Upper lobe of left lung (tissue), 4 donors: Measurements from ENCODE around the gene ADAMTS12.
"Not testable (repeated sequence)": the region's sequence is repeated elsewhere in the genome, so short reads cannot be mapped to it uniquely, and the experiment has no call there.

ENCODE experiments used
- CTCF ChIP-seq, 6 experiments: fragments of 450-650 bp in 4 of 6; fragments of 200-600 bp in 2 of 6; sonication (generic) in 2 of 6; IDR thresholded peaks; one replicate each; pipeline ENCODE4 v1.5.1; 2016 to 2019; ENCODE audit warnings: antibody characterized with exemption in 6 of 6
- EP300 ChIP-seq, 4 donors: sonication (generic); formaldehyde crosslinking; IDR thresholded peaks; one replicate each; pipeline ENCODE4 v1.5.1; 2017; ENCODE audit warnings: antibody characterized with exemption in 4 of 4, control low read depth in 2 of 4
- POLR2AphosphoS5 ChIP-seq, 2 donors: sonication (generic); formaldehyde crosslinking; IDR thresholded peaks; one replicate each; pipeline ENCODE4 v1.5.1; 2017; ENCODE audit warnings: antibody characterized with exemption in 2 of 2

GRCh38 chr5:33515366-33515765, 376.4 kb downstream of the ADAMTS12 start:
- TF ChIP-seq POLR2AphosphoS5, CTCF, EP300 (IDR thresholded peaks at IDR 0.05): not testable (repeated sequence)
